ENCODE measurements around the gene SMARCB1.

The SMARCB1 gene

DNA sequence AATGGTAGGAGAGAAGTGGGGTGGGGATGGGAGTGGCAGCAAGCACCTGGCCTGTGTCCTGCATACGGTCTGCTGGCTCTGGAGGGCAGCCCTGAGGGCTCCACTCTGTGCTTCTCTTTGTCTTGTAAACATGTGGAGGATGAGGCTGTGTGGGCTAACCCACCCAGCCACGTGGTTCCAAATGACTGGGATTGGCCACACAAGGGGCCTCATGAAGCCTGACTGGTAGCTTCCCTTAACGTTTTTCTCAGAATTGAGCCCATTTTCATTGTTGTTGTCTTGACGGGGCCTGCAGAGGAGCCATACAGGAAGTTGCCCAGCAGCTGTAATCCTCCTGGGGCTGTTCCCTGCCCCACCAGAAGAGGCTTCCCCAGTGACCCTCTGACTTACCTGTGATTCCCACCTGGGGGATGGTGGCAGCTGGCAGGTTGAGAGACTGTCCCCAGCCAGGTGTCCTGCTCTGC, 34.0 kb downstream of the SMARCB1 start:
- 75 to 80% methylated on average over 4 of the region's 4 CpGs for WGBS, 2 experiments
- Histone ChIP-seq H3K9me3 (ENCODE audit: control insufficient read depth, low read length) (no peaks in the 10 kb centered on the region), H3K27ac (ENCODE audit: insufficient read depth, low read depth, low read length, poor library complexity, severe bottlenecking) (no peak overlapping the region), H3K36me3 (ENCODE audit: control insufficient read depth, insufficient read depth, low read length) (peaks cover 70% of the 10 kb centered on the region), H3K4me1 (ENCODE audit: control insufficient read depth, insufficient read depth, low read length) (no peaks in the 10 kb centered on the region), H3K27me3 (ENCODE audit: control insufficient read depth, insufficient read depth, low read length, poor library complexity, severe bottlenecking) (no peaks in the 10 kb centered on the region), H3K4me3 (ENCODE audit: insufficient read depth, low read depth, low read length) (no peak overlapping the region)

DNA sequence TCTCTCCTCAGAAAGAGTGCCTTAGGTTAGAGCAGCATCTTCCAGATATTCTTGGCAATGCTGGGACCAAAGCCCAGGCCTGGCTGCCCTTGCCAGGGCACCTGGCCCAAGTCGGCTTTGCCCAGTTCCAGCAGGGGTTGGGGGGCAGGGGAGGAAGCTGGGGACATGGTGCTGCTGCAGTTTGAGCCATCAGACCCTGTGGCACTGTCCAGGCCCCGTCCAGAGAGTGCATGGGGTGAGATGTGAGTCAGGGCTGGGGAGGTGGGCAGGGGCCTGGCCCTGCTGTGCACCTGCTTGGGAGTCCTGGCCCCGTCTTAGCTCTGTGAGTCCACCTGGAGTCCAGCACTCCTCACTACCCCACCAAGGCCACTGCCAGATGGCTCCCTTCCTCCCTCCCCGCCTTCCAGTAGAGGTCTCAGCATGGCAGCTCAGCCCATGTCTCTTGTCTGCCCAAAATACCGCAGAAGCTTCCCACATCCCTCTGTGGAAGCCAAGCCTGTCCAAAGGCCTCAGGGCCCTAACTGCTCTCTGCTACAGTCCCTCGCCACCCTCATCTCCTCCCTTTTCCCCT, 35.4 kb downstream of the SMARCB1 start:
- H3K4me1 ChIP-seq (ENCODE audit: control insufficient read depth, insufficient read depth, low read length): peaks cover 2% of the 10 kb centered on the region
- peaks cover 65% of the 10 kb centered on the region for H3K36me3 ChIP-seq (ENCODE audit: control insufficient read depth, insufficient read depth, low read length)
- no peaks in the 10 kb centered on the region for H3K9me3 ChIP-seq (ENCODE audit: control insufficient read depth, low read length)
- no peak overlapping the region for H3K27ac ChIP-seq (ENCODE audit: insufficient read depth, low read depth, low read length, poor library complexity, severe bottlenecking)
- 93 to 94% methylated on average over 6 of the region's 6 CpGs for whole genome bisulfite sequencing, 2 experiments
- no peak overlapping the region for H3K4me3 ChIP-seq (ENCODE audit: insufficient read depth, low read depth, low read length)
- no peaks in the 10 kb centered on the region for H3K27me3 ChIP-seq (ENCODE audit: control insufficient read depth, insufficient read depth, low read length, poor library complexity, severe bottlenecking)

DNA sequence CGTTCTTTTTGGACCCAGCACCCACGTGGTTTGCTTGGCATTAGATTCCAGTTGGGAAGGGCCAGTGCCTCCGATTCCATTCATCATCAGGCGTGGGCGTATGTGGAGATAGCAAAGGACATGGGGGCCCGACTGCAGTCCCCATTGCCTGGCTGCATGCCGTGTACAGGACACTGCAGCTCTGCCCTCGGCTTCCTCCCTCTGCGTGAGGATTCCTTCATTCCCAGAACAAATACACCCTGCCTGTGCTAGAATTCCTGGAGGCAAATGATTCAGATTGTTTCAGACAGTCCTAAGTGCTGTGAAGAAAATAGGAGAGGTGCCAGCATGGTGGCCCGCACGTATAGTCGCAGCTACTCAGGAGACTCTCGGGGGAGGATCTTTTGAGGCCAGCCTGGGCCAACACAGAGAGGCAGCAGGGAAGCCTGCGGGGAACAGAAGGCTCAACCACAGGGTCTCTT, 36.6 kb downstream of the SMARCB1 start:
- Histone ChIP-seq H3K4me3 (ENCODE audit: insufficient read depth, low read depth, low read length) (no peak overlapping the region), H3K27me3 (ENCODE audit: control insufficient read depth, insufficient read depth, low read length, poor library complexity, severe bottlenecking) (no peaks in the 10 kb centered on the region), H3K4me1 (ENCODE audit: control insufficient read depth, insufficient read depth, low read length) (peaks cover 2% of the 10 kb centered on the region), H3K36me3 (ENCODE audit: control insufficient read depth, insufficient read depth, low read length) (peaks cover 60% of the 10 kb centered on the region), H3K9me3 (ENCODE audit: control insufficient read depth, low read length) (no peaks in the 10 kb centered on the region), H3K27ac (ENCODE audit: insufficient read depth, low read depth, low read length, poor library complexity, severe bottlenecking) (no peak overlapping the region)
- WGBS, 2 experiments: 94 to 96% methylated on average over 14 of the region's 14 CpGs

DNA sequence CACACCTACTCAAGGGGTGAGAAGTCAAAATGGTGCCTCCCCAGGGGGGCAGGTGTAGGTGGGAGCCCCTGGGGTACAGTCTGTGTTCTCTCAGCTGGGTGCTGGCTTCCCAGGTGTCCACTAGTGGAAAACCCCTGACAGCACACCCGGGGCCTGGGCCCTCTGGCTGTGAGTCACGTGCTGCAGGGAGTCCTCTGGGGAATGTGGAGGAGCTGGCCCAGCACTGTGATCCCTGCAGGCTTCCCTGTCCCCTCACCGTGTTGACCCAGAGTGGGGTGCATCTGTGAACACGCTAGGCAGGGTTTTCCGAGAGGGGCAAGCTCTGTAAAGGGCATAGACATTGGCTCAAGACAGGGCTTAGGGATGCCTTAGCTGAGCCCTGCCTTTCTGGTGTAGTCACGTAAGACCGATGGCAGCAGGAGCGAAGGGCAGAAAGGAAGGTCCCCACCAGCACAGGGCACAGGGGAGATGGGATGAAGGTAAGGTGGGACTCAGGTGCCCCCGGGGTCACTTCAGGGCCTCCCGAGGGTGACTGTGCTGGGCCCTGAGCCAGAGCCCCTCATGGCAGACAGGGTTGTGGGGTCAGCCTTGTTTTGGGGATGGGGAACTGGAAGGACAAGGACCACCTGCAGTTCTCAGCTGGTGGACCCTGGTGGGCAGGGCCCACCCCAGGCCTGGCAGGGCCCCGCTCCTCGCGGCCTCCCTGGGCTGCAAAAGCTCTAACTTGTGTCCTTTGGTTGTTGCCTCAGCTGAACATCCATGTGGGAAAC, 37.9 kb downstream of the SMARCB1 start:
- H3K4me1 ChIP-seq (ENCODE audit: control insufficient read depth, insufficient read depth, low read length): peaks cover 2% of the 10 kb centered on the region
- H3K9me3 ChIP-seq (ENCODE audit: control insufficient read depth, low read length): no peaks in the 10 kb centered on the region
- H3K27me3 ChIP-seq (ENCODE audit: control insufficient read depth, insufficient read depth, low read length, poor library complexity, severe bottlenecking): no peaks in the 10 kb centered on the region
- peaks cover 57% of the 10 kb centered on the region for H3K36me3 ChIP-seq (ENCODE audit: control insufficient read depth, insufficient read depth, low read length)
- 94 to 97% methylated on average over 13 of the region's 13 CpGs for WGBS, 2 experiments
- H3K27ac ChIP-seq (ENCODE audit: insufficient read depth, low read depth, low read length, poor library complexity, severe bottlenecking): no peak overlapping the region
- no peak overlapping the region for H3K4me3 ChIP-seq (ENCODE audit: insufficient read depth, low read depth, low read length)

DNA sequence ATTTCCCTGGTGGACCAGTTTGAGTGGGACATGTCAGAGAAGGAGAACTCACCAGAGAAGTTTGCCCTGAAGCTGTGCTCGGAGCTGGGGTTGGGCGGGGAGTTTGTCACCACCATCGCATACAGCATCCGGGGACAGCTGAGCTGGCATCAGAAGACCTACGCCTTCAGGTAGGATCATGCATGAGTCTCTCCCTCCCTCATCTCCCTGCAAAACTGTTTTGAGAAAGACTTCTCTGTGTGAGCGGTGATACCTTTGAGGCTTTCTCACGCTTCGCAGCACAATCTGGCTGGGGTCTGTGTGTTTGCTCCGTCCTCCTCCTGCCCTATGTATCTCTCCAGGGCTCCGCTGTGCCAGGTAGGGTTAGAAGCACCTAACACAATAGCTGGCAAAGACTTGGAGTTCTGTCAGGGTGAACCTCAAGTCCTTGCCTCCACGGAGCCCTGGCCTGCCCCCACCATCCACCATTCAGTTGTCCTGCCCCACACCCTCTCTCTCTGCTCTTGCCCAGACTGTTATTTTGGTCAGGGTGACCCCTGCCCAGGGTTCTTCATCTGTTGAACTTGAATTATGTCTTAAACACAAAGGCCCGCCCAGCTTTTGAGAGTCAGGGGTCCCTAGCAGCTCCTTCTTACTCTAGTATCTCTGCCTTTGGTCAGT, 38.6 kb downstream of the SMARCB1 start:
- no peaks in the 10 kb centered on the region for H3K9me3 ChIP-seq (ENCODE audit: control insufficient read depth, low read length)
- WGBS, 2 experiments: 95 to 97% methylated on average over 12 of the region's 12 CpGs
- H3K27me3 ChIP-seq (ENCODE audit: control insufficient read depth, insufficient read depth, low read length, poor library complexity, severe bottlenecking): no peaks in the 10 kb centered on the region
- H3K4me1 ChIP-seq (ENCODE audit: control insufficient read depth, insufficient read depth, low read length): peaks cover 2% of the 10 kb centered on the region
- H3K4me3 ChIP-seq (ENCODE audit: insufficient read depth, low read depth, low read length): no peak overlapping the region
- H3K36me3 ChIP-seq (ENCODE audit: control insufficient read depth, insufficient read depth, low read length): peaks cover 50% of the 10 kb centered on the region
- no peak overlapping the region for H3K27ac ChIP-seq (ENCODE audit: insufficient read depth, low read depth, low read length, poor library complexity, severe bottlenecking)

DNA sequence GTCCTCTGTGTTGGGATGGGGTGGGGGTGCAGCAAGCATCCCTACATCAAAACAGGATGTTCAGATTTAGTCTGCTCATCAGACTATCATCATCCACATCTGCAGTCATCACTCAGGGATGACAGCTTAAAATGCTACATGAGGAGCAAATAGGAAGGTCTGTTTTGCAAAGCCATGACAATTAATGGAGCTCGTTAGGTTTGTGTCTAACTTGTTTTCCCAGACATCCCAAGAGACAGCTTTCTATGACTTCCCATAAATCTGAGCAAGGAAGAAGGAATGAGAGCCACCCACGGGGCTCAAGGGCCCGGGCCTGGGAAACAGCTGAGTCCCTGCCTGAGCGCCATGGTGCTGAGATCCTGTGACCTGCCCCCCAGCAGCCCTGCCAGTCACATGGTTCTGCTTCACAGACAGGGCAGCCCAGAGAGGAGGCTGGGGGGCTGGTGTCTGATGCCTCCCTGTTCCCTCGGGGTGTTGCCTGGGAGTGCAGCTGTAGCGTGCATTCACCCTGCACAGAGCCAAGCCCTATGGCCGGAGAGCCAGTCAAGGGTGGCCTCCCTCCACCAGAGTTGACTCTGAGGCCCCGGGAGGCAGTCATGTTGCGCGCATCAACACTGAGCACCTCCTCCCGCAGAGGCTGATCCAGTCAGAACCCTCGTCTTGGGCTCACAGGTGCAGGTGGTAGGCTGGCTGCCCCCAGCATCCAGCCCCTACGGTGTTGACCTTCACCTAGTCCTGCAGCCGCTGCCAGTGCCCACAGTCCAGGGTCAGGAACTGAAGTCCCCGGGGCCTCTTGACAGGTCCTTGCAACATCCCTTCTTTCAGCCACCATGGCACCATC, 40.0 kb downstream of the SMARCB1 start:
- WGBS, 2 experiments: 92 to 94% methylated on average over 15 of the region's 15 CpGs
- peaks cover 40% of the 10 kb centered on the region for H3K36me3 ChIP-seq (ENCODE audit: control insufficient read depth, insufficient read depth, low read length)
- peaks cover 2% of the 10 kb centered on the region for H3K4me1 ChIP-seq (ENCODE audit: control insufficient read depth, insufficient read depth, low read length)
- H3K27ac ChIP-seq (ENCODE audit: insufficient read depth, low read depth, low read length, poor library complexity, severe bottlenecking): no peak overlapping the region
- no peaks in the 10 kb centered on the region for H3K9me3 ChIP-seq (ENCODE audit: control insufficient read depth, low read length)
- no peak overlapping the region for H3K4me3 ChIP-seq (ENCODE audit: insufficient read depth, low read depth, low read length)
- no peaks in the 10 kb centered on the region for H3K27me3 ChIP-seq (ENCODE audit: control insufficient read depth, insufficient read depth, low read length, poor library complexity, severe bottlenecking)

DNA sequence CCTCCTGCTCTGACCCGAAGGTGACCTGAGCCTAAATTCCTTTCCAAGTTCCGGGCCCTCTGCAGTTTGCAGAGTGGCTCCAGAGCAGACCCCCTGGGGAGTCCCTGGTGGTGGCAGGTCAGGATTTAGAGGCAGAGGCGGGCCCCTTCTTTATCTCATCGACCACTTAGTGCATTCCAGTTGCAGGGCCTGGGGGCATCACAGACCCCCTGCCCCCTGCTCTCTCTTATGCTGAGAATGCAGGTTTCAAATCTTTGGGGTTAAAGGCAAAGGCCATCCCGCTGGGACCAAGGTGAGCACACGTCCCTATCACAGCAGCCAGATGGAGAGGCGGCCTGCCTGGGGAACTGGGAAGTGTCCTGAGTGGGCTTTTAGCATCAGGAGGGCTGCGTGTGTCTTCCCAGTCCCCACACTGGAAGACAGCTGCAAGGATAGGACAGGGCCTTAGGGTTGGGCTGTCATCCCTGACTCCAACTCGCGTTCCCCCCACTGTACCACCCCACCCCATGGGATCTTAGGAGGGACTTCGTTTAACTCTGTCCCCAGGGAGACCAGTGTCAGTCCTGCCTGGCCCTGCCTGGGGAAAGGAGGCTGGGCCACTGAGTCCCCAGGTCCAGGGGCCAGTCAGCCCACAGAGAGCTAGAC, 40.7 kb downstream of the SMARCB1 start:
- Histone ChIP-seq H3K9me3 (ENCODE audit: control insufficient read depth, low read length) (no peaks in the 10 kb centered on the region), H3K4me1 (ENCODE audit: control insufficient read depth, insufficient read depth, low read length) (peaks cover 2% of the 10 kb centered on the region), H3K4me3 (ENCODE audit: insufficient read depth, low read depth, low read length) (no peak overlapping the region), H3K27ac (ENCODE audit: insufficient read depth, low read depth, low read length, poor library complexity, severe bottlenecking) (no peak overlapping the region), H3K36me3 (ENCODE audit: control insufficient read depth, insufficient read depth, low read length) (peaks cover 40% of the 10 kb centered on the region), H3K27me3 (ENCODE audit: control insufficient read depth, insufficient read depth, low read length, poor library complexity, severe bottlenecking) (no peaks in the 10 kb centered on the region)
- 86 to 88% methylated on average over 11 of the region's 11 CpGs for WGBS, 2 experiments

DNA sequence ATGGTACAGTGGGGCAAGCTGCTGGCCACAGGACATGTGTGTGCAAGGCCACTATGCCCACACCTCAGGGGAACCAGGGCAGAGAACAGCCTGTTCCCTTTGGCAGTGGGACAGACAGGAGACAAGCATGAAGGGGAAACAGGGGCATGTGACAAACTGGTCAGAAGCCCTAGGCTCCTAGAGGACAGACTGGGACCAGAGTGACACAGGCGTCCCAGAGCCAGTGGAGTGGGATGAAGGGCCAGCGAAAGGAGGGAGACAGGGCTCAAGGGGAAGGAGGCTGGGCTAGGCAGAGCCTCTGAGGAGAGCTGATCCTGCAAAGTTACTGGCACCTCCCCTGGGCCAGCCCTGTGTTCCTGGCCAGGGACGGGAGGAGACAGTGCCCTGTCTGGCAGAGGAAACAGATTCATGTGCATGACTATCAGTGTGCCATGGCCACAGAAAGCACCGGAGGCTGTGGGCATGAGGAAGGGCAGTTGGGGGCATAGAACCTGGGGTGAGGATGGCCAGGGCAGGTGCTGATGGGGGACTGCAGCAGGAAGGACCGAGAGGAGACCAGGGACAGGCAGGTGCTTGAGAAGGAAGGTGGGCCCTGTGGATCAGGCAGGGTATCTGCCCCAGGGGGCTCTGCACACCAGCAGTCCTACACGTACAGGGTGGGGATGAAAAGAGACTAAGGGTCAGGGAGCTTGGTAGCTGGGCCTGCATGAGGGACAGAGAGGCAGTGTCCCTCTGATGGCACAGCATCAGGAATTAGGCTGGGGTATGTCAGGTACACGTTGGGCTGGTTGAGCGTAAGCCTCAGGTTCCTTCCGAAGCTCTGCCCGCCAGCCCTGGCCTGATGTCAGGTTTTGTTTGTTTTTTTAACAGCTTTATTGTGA, 42.3 kb downstream of the SMARCB1 start:
- no peak overlapping the region for H3K27ac ChIP-seq (ENCODE audit: insufficient read depth, low read depth, low read length, poor library complexity, severe bottlenecking)

DNA sequence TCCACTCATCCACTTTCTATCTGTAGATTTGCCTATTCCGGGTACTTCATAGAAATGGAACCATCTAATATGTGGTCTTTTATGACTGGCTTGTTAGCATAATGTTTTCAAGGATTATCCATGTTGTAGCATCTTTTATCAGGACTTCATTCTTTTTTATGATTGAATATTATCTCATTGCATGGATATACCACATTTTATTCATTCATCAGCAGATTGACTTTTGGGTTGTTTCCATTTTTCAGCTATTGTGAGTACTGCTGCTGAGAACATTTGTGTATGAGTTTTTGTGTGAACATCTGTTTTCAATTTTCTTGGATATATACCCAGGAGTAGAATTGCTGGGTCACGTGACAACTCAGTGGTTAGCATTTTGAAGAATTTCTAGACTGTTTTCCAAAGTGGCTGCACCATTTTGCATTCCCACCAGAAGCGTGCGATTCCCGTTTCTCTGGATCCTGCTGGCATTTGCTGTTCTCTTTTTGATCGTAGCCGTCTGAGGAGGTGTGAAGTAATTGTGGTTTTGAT, 43.1 kb downstream of the SMARCB1 start:
- Histone ChIP-seq H3K4me1 (ENCODE audit: control insufficient read depth, insufficient read depth, low read length) (peaks cover 2% of the 10 kb centered on the region), H3K27me3 (ENCODE audit: control insufficient read depth, insufficient read depth, low read length, poor library complexity, severe bottlenecking) (no peaks in the 10 kb centered on the region), H3K36me3 (ENCODE audit: control insufficient read depth, insufficient read depth, low read length) (peaks cover 40% of the 10 kb centered on the region), H3K9me3 (ENCODE audit: control insufficient read depth, low read length) (no peaks in the 10 kb centered on the region), H3K4me3 (ENCODE audit: insufficient read depth, low read depth, low read length) (no peak overlapping the region), H3K27ac (ENCODE audit: insufficient read depth, low read depth, low read length, poor library complexity, severe bottlenecking) (no peak overlapping the region)
- 93 to 95% methylated on average over 7 of the region's 7 CpGs for WGBS, 2 experiments

More for the DNA sequence above, 42.3 kb downstream of the SMARCB1 start:
- WGBS, 2 experiments: 93 to 96% methylated on average over 10 of the region's 10 CpGs
- Histone ChIP-seq H3K36me3 (ENCODE audit: control insufficient read depth, insufficient read depth, low read length) (peaks cover 43% of the 10 kb centered on the region), H3K27me3 (ENCODE audit: control insufficient read depth, insufficient read depth, low read length, poor library complexity, severe bottlenecking) (no peaks in the 10 kb centered on the region), H3K9me3 (ENCODE audit: control insufficient read depth, low read length) (no peaks in the 10 kb centered on the region), H3K4me1 (ENCODE audit: control insufficient read depth, insufficient read depth, low read length) (peaks cover 2% of the 10 kb centered on the region), H3K4me3 (ENCODE audit: insufficient read depth, low read depth, low read length) (no peak overlapping the region)
